Naive thymus-derived CD8-positive, alpha-beta T cell (primary cell): ENCODE measurements around the gene OR2AT4. TPM values are rescaled to one million over a fixed set of nuclear protein-coding genes. Genes with fewer than 3 reads are reported as not detected.

Source experiments
- ATAC-seq, 2 donors: fragments of 150-1000 bp; cut with Tn5 transposase in 1 of 2; sonication (Bioruptor Pico), chemical (Tn5 transposase) in 1 of 2; 1 replicate in 1 of 2; 2 replicates in 1 of 2; pipeline ENCODE4 v1.10.0; 2021; ENCODE audit warnings: mild to moderate bottlenecking in 2 of 2, moderate library complexity in 2 of 2
- POLR2A ChIA-PET: fragments of 350-600 bp; sonication (Branson Sonifier 250); formaldehyde crosslinking; loops from one replicate; lab custom pipeline; 2021; ENCODE audit warnings: antibody characterized with exemption; lab: Charles Lee
- DNase-seq, 10 donors: peaks; one replicate each; pipeline versions ENCODE4 v3.0.0 to v3.0.0-alpha.2; 2020 to 2022
- H3K27ac Mint-ChIP-seq, 10 donors: one replicate each; pipeline ENCODE4 v1.8.0; 2020 to 2022; ENCODE audit warnings: mild to moderate bottlenecking in 10 of 10, mixed read lengths in 10 of 10, moderate library complexity in 4 of 10, inconsistent platforms in 1 of 10
- H3K27me3 Mint-ChIP-seq, 5 donors: one replicate each; pipeline ENCODE4 v1.8.0; 2021 to 2022; ENCODE audit warnings: mixed read lengths in 5 of 5
- H3K36me3 Mint-ChIP-seq, 3 donors: one replicate each; pipeline ENCODE4 v1.8.0; 2020 to 2022; ENCODE audit warnings: mixed read lengths in 3 of 3, mild to moderate bottlenecking in 2 of 3, inconsistent platforms in 1 of 3
- H3K4me1 Mint-ChIP-seq, 4 donors: one replicate each; pipeline ENCODE4 v1.8.0; 2021 to 2022; ENCODE audit warnings: mixed read lengths in 4 of 4
- H3K4me3 Mint-ChIP-seq, 10 donors: one replicate each; pipeline ENCODE4 v1.8.0; 2020 to 2022; ENCODE audit warnings: mild to moderate bottlenecking in 10 of 10, mixed read lengths in 10 of 10, moderate library complexity in 6 of 10, inconsistent platforms in 1 of 10
- H3K9me3 Mint-ChIP-seq, 9 donors: one replicate each; pipeline ENCODE4 v1.8.0; 2020 to 2022; ENCODE audit warnings: mixed read lengths in 9 of 9, mild to moderate bottlenecking in 3 of 9, inconsistent platforms in 1 of 9, moderate library complexity in 1 of 9
- polyA plus RNA-seq, 3 donors: library from polyadenylated mRNA; unstranded; fragments of 300-500 nt; fragmentation: Illumina TruSeq; gene quantifications; one replicate each; pipeline ENCODE4 v1.2.3, GENCODE V29; 2021
- total RNA-seq, 8 experiments: library from RNA in 2 of 8; stranded (reverse) in 2 of 8; gene quantifications; one replicate each; pipeline ENCODE4 v1.2.3 and lab custom pipeline; 2021 to 2026

Gene OR2AT4
- total and polyA plus RNA-seq, 5 experiments from 2014 or later: not detected

DNA sequence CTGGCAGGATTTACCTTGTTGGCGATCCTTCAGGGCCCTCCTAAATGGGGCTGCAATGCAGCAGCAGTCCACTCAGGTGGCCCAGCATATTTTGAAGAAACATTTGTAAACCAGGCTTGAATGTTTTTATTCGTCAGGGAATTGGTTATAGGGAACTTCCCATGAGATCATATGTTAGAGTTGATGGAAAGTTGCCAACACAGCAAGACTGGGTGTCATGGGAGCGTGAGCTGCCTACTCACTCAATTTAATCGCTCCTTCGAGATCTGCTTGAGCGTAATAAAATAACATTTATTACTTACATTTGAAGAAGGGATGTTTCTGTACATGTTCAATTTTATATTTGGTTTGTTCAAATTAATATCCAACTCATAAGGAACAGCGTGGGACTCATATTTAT, 19.4 kb downstream of the OR2AT4 start:
- no peak for ATAC-seq
- no peaks in the 10 kb centered on the region for H3K4me1 Mint-ChIP-seq
- no peak for DNase-seq
- no peak overlapping the region for H3K27ac Mint-ChIP-seq
- peaks cover 8 to 35% (median 19%) of the 10 kb centered on the region in 5 donors for H3K27me3 Mint-ChIP-seq
- no peak overlapping the region for H3K4me3 Mint-ChIP-seq
- no peaks in the 10 kb centered on the region for H3K9me3 Mint-ChIP-seq
- POLR2A ChIA-PET: no interaction called here
- H3K36me3 Mint-ChIP-seq: no peaks in the 10 kb centered on the region

DNA sequence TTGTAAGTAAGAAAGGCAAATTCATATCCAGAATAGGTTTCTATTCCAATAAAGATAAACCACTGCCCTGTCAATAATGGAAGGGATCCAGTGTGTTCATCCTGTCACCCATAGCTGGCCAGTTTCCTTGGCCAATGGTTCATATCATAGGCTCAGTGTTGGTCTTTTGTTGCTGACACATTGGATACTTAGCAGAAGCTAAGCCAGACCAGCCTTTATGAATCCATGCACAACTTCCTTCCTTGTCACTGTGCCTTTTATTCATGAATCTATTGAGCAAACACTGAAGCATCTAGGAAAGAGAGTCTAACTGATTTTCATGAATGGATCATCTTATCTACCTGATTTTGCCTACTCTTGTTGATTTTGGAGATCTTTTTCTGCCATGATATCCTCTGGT, 20.0 kb downstream of the OR2AT4 start:
- Mint-ChIP-seq H3K27me3 (peaks cover 9 to 34% (median 18%) of the 10 kb centered on the region in 5 donors), H3K9me3 (no peaks in the 10 kb centered on the region), H3K36me3 (no peaks in the 10 kb centered on the region), H3K27ac (no peak overlapping the region), H3K4me1 (no peaks in the 10 kb centered on the region), H3K4me3 (no peak overlapping the region)
- POLR2A ChIA-PET: no interaction called here
- no peak for DNase-seq
- no peak for ATAC-seq

DNA sequence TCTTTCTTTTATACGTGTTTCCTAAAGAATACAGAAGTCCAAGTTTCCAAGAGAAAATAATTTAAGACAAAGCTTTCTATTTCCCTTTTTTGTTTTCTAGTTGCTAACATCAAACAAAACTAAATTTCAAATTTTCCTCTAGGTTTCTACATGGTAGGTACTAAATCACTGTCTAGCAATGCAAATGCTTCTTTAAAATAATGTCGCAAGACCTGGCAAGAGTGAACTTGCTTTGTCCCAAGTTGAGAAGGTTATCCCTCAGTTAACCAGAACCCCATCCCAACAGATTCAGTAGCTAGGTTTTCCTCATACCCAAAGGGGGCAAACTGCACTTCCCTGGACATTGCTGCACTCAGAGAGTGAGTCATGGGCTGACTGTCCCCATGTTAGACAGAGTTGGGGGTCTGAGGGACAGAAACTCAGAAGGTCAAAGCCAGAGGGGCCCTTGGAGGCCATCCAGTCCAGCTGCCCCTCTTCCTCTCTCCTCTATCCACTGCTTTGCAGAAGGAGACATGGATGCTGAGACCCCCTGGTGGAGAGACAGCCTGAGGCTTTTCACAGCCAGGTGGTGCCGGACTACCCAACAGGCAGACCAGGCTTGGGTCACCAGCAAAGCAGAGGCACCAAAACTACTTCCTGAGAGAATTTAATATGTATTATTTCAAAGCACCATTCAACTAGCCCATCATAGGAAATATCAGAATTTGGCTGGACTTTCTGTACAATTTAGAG, 23.1 kb downstream of the OR2AT4 start:
- Mint-ChIP-seq H3K9me3 (peaks cover 0 to 2% (median 0%) of the 10 kb centered on the region in 9 donors), H3K36me3 (peaks cover 0 to under 1% (median 0%) of the 10 kb centered on the region in 3 donors), H3K4me3 (no peak overlapping the region), H3K27me3 (peaks cover 17 to 33% (median 24%) of the 10 kb centered on the region in 5 donors), H3K27ac (no peak overlapping the region), H3K4me1 (no peaks in the 10 kb centered on the region)
- DNase-seq (no peak), ATAC-seq (no peak)
- POLR2A ChIA-PET: no interaction called here

DNA sequence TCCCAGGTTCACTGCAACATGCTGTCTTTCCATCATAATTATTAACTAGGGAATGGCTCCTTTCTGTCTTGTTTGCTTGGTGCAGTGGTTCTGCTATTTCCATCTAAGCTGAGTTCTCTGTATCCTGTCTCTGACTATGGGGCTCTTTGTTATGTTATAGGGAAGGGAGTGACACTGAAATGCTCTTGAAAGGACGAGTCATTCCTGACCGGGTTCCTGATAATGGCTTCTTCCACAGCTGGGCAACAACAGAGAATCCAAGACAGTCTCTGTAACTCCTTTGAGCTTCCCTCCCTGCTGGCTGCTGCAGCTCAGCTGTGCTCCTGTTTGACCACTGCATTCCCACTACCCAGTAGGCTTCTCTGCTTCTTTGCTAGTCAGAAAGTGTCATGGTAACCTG, 24.1 kb downstream of the OR2AT4 start:
- Mint-ChIP-seq H3K9me3 (peaks cover 0 to 6% (median 0%) of the 10 kb centered on the region in 9 donors), H3K36me3 (peaks cover 0 to 3% (median 0%) of the 10 kb centered on the region in 3 donors), H3K4me1 (no peaks in the 10 kb centered on the region), H3K4me3 (no peak overlapping the region), H3K27ac (no peak overlapping the region), H3K27me3 (peaks cover 18 to 40% (median 24%) of the 10 kb centered on the region in 5 donors)
- POLR2A ChIA-PET: no interaction called here
- no peak for DNase-seq
- ATAC-seq: no peak

DNA sequence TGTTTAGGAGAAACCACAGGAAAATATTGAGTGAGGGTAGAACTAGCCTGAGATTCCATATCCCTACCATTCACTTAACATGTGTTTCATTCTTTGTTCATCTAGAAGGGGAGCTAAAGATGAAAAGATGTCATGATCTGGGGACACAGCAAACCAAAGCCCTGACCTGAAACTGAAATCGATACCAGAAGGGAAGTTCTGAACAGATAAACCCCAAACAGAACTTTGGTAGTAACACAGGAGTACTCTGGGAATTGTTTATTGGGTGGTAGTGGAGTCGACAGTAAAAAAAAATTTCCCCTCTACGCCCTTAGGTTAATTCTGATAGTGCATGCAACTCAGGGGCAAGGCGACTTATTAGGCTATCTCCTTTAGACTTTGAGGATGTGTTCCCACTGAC, 27.2 kb downstream of the OR2AT4 start:
- no peak for ATAC-seq
- Mint-ChIP-seq H3K27ac (no peak overlapping the region), H3K9me3 (peaks cover 0 to 6% (median 0%) of the 10 kb centered on the region in 9 donors), H3K27me3 (peaks cover 20 to 46% (median 32%) of the 10 kb centered on the region in 5 donors), H3K4me3 (no peak overlapping the region), H3K36me3 (peaks cover 0 to 3% (median 0%) of the 10 kb centered on the region in 3 donors), H3K4me1 (no peaks in the 10 kb centered on the region)
- POLR2A ChIA-PET: no interaction called here
- no peak for DNase-seq

DNA sequence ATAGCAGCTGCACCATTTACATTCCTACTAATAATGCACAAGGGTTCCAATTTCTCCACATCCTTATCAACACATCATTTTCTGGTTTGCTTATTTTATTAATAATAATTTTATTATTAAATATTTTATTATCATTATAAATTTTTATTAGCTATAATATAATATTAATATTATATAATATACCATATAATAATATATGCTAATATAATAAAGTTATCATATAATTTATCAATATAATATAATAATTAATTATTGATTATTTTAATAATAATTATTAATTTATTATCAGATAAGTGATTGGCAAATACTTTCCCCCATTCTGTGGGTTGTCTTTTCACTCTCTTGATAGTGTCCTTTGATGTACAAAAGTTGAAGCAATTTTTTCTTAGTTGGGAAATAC, 27.7 kb downstream of the OR2AT4 start:
- Mint-ChIP-seq H3K9me3 (peaks cover 0 to 6% (median 0%) of the 10 kb centered on the region in 9 donors), H3K36me3 (peaks cover 0 to 3% (median 0%) of the 10 kb centered on the region in 3 donors), H3K4me3 (no peak overlapping the region), H3K27ac (no peak overlapping the region), H3K4me1 (no peaks in the 10 kb centered on the region), H3K27me3 (peaks cover 20 to 46% (median 32%) of the 10 kb centered on the region in 5 donors)
- ATAC-seq: no peak
- POLR2A ChIA-PET: no interaction called here
- no peak for DNase-seq

DNA sequence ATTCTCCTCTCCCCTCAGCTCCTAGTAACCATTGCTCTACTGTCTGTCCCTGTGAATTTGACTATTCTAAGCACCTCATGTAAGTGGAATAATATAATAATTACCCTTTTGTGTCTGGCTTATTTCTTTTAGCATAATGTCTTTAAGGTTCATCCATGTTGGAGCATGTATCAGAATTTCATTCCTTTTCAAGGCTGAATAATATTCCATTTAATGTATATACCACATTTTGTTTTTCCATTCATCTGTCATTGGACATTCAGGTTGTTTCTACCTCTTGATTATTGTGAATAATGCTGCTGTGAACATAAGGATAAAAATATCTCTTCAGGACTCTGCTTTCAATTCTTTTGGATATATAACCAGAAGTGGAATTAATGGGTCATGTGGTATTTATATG, 28.1 kb downstream of the OR2AT4 start:
- no peak for ATAC-seq
- Mint-ChIP-seq H3K9me3 (peaks cover 0 to 6% (median 0%) of the 10 kb centered on the region in 9 donors), H3K27ac (no peak overlapping the region)

DNA sequence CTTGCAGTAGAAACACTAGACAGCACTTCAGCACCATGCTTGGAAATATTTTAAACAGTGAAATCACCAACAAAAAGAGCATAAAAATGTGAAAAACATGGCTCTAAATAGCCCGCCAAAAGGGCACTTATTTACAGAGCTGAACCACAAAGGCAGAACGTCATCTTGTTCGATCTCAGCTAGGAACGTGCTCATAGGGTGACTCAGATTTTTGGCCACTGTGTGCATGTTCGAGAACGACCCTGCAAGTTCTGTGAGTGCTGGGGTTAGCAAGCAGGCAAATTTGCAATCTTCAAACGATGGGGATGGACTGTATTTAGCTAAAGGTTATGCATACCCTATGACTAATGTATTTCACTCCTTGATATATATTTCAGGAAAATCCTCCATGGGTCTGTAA, 30.6 kb downstream of the OR2AT4 start:
- Mint-ChIP-seq H3K27ac (no peak overlapping the region), H3K27me3 (peaks cover 11 to 44% (median 25%) of the 10 kb centered on the region in 5 donors), H3K36me3 (peaks cover 0 to 3% (median 0%) of the 10 kb centered on the region in 3 donors), H3K9me3 (peaks cover 0 to 6% (median 0%) of the 10 kb centered on the region in 9 donors), H3K4me3 (no peak overlapping the region), H3K4me1 (no peaks in the 10 kb centered on the region)
- POLR2A ChIA-PET: no interaction called here
- no peak for ATAC-seq
- no peak for DNase-seq

More for the DNA sequence above, 28.1 kb downstream of the OR2AT4 start:
- Mint-ChIP-seq H3K36me3 (peaks cover 0 to 3% (median 0%) of the 10 kb centered on the region in 3 donors), H3K27me3 (peaks cover 20 to 46% (median 32%) of the 10 kb centered on the region in 5 donors), H3K4me1 (no peaks in the 10 kb centered on the region), H3K4me3 (no peak overlapping the region)
- POLR2A ChIA-PET: no interaction called here
- DNase-seq: no peak

DNA sequence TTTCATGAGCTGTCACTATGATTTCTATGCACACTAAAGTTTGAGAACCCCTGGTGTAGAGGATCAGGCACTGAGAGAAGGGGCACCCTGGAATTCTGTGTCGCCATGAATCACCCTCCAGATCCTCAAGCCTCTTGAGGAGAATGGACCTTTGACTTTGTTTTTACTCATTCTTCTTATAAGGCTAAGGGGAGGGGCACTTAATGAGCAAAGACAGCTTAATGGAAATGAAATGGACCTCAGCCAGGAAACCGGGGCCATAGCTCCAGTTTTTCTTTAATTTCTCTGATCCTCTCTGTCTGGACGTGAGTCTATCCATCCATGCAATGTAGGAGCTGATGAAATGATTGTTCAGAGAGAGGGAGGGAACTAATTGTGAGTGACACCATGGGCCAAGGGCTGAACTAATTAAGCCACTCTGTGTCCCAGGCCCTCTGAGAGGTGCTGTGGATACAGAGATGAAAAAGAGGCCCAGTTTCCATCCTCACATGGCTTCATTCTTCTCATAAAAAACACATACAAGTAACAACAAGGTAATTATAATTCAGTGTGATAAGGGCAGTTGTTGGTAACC, 32.8 kb downstream of the OR2AT4 start:
- Mint-ChIP-seq H3K9me3 (peaks cover 0 to 6% (median 0%) of the 10 kb centered on the region in 9 donors), H3K27ac (no peak overlapping the region), H3K4me1 (no peaks in the 10 kb centered on the region), H3K27me3 (peaks cover 10 to 37% (median 20%) of the 10 kb centered on the region in 5 donors), H3K36me3 (peaks cover 0 to 7% (median 0%) of the 10 kb centered on the region in 3 donors), H3K4me3 (no peak overlapping the region)
- ATAC-seq (no peak), DNase-seq (no peak)
- POLR2A ChIA-PET: no interaction called here

DNA sequence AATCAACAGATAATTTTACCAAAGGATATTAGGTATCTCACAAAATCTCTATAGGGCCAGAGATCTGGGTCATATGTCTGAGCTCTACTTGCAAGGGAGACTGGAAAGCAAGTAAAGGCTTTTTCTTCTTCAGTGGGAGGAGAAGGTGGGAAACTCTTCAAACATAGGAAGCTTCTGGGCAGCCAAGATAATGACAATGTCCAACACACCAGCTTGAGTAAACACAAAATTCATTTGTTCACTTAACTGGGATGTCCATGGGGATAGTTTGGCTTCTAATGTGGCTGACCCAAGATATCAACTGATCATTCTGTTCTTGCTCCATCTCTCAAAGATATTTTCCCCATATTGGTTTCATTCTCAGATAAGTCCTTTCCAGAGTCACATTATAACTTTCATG, 37.4 kb downstream of the OR2AT4 start:
- Mint-ChIP-seq H3K9me3 (peaks cover 0 to 5% (median 0%) of the 10 kb centered on the region in 9 donors), H3K27ac (no peak overlapping the region), H3K4me3 (no peak overlapping the region), H3K36me3 (peaks cover 0 to 5% (median 0%) of the 10 kb centered on the region in 3 donors), H3K27me3 (peaks cover 4 to 23% (median 15%) of the 10 kb centered on the region in 5 donors), H3K4me1 (no peaks in the 10 kb centered on the region)
- POLR2A ChIA-PET: no interaction called here
- DNase-seq: no peak
- ATAC-seq: no peak

DNA sequence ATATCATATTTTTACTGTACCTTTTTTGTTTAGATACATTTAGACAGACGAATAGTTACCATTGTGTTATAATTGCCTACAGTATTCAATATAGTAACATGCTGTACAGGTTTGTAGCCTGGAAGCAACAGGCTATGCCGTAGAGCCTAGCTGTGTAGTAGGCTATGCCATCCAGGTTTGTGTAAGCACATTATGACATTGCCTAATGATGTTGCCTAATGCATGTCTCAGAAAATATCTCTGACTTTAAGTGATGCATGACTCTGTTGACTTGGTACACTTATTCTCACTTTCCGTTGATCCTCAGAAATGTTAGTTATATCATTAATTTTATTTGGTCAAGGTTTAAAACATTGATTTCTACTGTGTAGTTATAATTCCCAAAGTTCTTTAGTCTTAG, 39.9 kb downstream of the OR2AT4 start:
- ATAC-seq (no peak), DNase-seq (no peak)
- Mint-ChIP-seq H3K27ac (no peak overlapping the region), H3K36me3 (peaks cover 0 to 22% (median 10%) of the 10 kb centered on the region in 3 donors), H3K4me3 (no peak overlapping the region), H3K9me3 (peaks cover 8 to 23% (median 14%) of the 10 kb centered on the region in 9 donors), H3K27me3 (peaks cover 0 to 27% (median 16%) of the 10 kb centered on the region in 5 donors), H3K4me1 (no peaks in the 10 kb centered on the region)
- POLR2A ChIA-PET: no interaction called here

DNA sequence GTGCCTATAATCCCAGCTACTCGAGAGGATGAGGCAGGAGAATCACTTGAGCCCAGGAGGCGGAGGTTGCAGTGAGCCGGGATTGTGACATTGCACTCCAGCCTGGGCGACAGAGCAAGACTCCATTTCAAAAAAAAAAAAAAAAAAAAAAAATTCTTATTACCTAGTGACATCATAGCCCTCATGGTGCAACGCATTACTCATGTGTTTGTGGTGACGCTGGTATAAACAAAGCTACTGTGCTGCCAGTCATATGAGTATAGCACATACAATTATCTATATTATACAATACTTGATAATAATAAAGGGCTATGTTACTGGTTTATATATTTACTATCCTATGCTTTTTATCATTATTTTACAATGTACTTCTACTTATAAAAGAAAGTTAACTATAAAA, 41.2 kb downstream of the OR2AT4 start:
- ATAC-seq (no peak), DNase-seq (no peak)
- Mint-ChIP-seq H3K4me3 (no peak overlapping the region), H3K4me1 (peaks cover 0 to 3% (median under 1%) of the 10 kb centered on the region in 4 donors), H3K9me3 (peaks cover 8 to 23% (median 14%) of the 10 kb centered on the region in 9 donors), H3K36me3 (peaks cover 0 to 22% (median 10%) of the 10 kb centered on the region in 3 donors), H3K27ac (no peak overlapping the region), H3K27me3 (peaks cover 0 to 27% (median 16%) of the 10 kb centered on the region in 5 donors)
- POLR2A ChIA-PET: interaction anchor here (0.6 kb wide), 2 partner anchors 116 to 1824 kb away, joined by 3 to 5 read pairs; no protein-coding TSS in a partner anchor

DNA sequence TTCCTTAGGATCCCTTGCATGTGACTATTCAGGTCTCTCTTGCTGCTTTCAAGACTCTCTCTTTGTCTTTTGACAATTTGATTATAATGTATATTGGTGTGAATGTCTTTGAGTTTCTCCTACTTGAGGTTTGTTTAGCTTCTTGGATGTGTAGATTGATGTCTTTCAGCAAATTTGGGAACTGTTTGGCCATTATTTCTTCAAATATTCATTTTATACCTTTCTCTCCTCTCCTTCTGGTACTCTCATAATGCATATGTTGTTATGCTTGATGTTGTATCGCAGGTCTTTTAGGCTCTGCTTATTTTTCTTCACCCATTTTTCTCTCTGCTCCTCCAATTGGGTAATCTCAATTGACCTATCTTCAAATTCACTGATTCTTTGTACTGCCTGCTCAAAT, 44.2 kb downstream of the OR2AT4 start:
- ATAC-seq: no peak
- Mint-ChIP-seq H3K27me3 (peaks cover 0 to 14% (median 4%) of the 10 kb centered on the region in 5 donors), H3K4me3 (no peak overlapping the region), H3K4me1 (peaks cover 0 to 16% (median 2%) of the 10 kb centered on the region in 4 donors), H3K27ac (no peak overlapping the region), H3K36me3 (peaks cover 0 to 19% (median 10%) of the 10 kb centered on the region in 3 donors), H3K9me3 (peaks cover 8 to 23% (median 13%) of the 10 kb centered on the region in 9 donors)
- DNase-seq: no peak
- POLR2A ChIA-PET: no interaction called here
